HL-60 (cell line): Measurements from ENCODE around the gene WDR5.

Experiments
- GABPA ChIP-seq: IDR thresholded peaks from 2 replicates; pipeline ENCODE4 v1.6.1; 2012; ENCODE audit warnings: low read depth
- REST ChIP-seq: IDR thresholded peaks from 2 replicates; pipeline ENCODE4 v1.6.1; 2012; ENCODE audit warnings: low read depth; ENCODE audit not compliant: insufficient replicate concordance
- TF ChIP-seq, protein P1 (sequence below): IDR thresholded peaks from one replicate; pipeline ENCODE4 v1.5.1; 2011; ENCODE audit warnings: low read length, control low read depth, inconsistent platforms; ENCODE audit not compliant: insufficient read depth

DNA sequence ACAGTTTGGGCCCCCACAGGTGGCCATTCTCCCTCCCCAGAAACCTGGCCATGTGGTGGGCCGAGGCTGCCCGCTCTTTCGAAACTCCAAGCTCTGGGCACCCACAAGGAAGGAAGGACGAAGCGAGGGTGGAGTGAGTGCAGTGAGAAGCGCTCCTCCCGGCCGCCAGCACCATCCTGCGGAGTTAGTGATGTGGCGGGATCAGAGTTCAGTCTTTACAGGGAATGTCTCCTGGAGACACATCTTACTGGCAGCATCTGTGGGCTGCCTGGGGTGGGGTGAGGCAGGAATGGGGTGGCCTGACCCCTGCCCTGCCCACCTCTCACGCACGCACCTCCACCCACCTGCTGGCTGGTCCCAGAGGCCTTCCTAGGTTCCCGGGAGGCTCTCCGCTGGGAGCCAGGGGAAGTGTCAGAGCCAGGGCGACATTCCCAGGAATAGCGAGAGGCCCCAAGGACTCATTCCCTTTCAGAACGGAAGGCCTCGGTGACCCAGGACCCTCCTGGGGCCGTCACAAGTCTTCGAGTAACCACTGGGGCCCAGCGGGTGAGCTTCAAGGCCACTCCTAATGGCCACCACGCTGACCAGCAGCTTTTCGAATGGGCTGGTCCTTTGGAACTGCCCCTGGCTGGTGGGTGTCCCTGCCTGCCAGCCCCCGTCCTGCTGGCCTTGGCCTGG lies 34.0 kb downstream of the WDR5 start:
- TF ChIP-seq, protein P1, sequence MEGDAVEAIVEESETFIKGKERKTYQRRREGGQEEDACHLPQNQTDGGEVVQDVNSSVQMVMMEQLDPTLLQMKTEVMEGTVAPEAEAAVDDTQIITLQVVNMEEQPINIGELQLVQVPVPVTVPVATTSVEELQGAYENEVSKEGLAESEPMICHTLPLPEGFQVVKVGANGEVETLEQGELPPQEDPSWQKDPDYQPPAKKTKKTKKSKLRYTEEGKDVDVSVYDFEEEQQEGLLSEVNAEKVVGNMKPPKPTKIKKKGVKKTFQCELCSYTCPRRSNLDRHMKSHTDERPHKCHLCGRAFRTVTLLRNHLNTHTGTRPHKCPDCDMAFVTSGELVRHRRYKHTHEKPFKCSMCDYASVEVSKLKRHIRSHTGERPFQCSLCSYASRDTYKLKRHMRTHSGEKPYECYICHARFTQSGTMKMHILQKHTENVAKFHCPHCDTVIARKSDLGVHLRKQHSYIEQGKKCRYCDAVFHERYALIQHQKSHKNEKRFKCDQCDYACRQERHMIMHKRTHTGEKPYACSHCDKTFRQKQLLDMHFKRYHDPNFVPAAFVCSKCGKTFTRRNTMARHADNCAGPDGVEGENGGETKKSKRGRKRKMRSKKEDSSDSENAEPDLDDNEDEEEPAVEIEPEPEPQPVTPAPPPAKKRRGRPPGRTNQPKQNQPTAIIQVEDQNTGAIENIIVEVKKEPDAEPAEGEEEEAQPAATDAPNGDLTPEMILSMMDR, result no peak
- no peak for TF ChIP-seq REST
- no peak for TF ChIP-seq GABPA
